ENCODE measurements around the gene FHOD3.

- TF ChIP-seq POLR2A (IDR thresholded peaks at IDR 0.05; ENCODE audit: low read length), result no peak
- no peak for TF ChIP-seq GATA1 (IDR thresholded peaks at IDR 0.05; ENCODE audit: low read depth, low read length)
Measured at GRCh38 chr18:36519358-36519757, 221.8 kb downstream of the FHOD3 start.
